ENCODE results near the gene MORC4. TPM values are rescaled to one million over a fixed set of nuclear protein-coding genes. Genes with fewer than 3 reads are reported as not detected.

MORC4 gene
- total and polyA plus RNA-seq, 12 donors, result 13.4 to 50.7 (median 35.0) TPM

DNA sequence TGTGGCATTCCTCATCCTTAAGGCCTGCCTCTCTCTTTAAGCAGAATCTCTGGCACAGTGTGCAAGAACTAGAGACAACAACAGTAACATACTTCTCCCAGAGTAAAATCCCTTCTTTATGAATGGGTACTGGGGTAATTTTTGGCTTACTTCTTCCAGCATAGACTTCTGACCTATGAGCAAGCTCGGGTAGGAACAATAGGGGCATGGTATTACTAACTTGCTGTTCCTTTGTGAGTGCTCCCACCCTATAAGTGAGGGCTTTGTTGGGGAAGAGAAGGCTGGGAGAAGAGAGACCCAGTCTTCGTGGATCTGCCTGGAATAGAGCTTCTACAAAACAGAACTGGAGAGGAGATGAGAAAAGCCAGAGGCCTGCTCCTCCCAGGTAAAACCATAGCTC, 49.6 kb downstream of the MORC4 start:
- whole genome bisulfite sequencing, 4 donors, result 56 to 88% (median 69%) methylated on average over 2 of the region's 2 CpGs; no CpG with 5 or more reads in 1 of the 4 donors
- Histone ChIP-seq H3K36me3 (replicated peaks in 1 of 2) (no peaks in the 10 kb centered on the region), H3K27me3 (no peaks in the 10 kb centered on the region), H3K27ac (no peak overlapping the region), H3K4me1 (replicated peaks in 1 of 2) (no peaks in the 10 kb centered on the region), H3K4me3 (no peak overlapping the region), H3K9me3 (replicated peaks in 1 of 3) (no peaks in the 10 kb centered on the region)
- TF ChIP-seq, protein P1, sequence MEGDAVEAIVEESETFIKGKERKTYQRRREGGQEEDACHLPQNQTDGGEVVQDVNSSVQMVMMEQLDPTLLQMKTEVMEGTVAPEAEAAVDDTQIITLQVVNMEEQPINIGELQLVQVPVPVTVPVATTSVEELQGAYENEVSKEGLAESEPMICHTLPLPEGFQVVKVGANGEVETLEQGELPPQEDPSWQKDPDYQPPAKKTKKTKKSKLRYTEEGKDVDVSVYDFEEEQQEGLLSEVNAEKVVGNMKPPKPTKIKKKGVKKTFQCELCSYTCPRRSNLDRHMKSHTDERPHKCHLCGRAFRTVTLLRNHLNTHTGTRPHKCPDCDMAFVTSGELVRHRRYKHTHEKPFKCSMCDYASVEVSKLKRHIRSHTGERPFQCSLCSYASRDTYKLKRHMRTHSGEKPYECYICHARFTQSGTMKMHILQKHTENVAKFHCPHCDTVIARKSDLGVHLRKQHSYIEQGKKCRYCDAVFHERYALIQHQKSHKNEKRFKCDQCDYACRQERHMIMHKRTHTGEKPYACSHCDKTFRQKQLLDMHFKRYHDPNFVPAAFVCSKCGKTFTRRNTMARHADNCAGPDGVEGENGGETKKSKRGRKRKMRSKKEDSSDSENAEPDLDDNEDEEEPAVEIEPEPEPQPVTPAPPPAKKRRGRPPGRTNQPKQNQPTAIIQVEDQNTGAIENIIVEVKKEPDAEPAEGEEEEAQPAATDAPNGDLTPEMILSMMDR (IDR thresholded peaks at IDR 0.05), result no peak
- DNase-seq, result no peak
- intact Hi-C loops (cut with DNase I), result loop anchor here in 1 of 2 donors (5.0 kb wide), 1 partner anchor 53 kb away; no protein-coding TSS in a partner anchor

DNA sequence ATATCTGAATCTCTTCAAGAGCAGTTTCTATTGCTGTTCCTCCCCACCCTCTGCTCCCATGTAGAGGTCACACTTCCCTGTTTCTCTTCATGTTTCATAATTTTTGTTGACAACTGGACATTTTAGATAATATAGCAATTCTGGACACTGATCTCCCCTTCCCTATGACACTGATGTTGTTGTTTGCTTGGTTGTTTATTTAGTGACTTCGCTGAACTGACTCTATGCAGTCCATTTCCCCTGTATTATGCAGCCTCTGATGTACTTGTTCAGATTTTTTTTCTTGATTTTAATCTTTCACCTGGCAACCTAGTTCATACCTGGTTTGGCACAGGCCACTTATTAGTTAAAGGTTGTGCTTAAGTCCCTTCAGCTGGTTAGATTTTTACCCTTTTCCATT, 50.6 kb downstream of the MORC4 start:
- H3K27me3 ChIP-seq, result no peaks in the 10 kb centered on the region
- intact Hi-C loops (cut with DNase I), result no loop called here
- no peaks in the 10 kb centered on the region for H3K4me1 ChIP-seq (replicated peaks in 1 of 2)
- H3K4me3 ChIP-seq, result no peak overlapping the region
- H3K27ac ChIP-seq, result no peak overlapping the region
- no peak for DNase-seq
- WGBS, 4 donors, result 79 to 97% (median 90%) methylated on average over 1 of the region's 1 CpG
- H3K9me3 ChIP-seq (replicated peaks in 1 of 3), result no peaks in the 10 kb centered on the region
- H3K36me3 ChIP-seq (replicated peaks in 1 of 2), result no peaks in the 10 kb centered on the region
- TF ChIP-seq, protein P1 (IDR thresholded peaks at IDR 0.05), result no peak
- TF ChIP-seq POLR2A (IDR thresholded peaks at IDR 0.05), result no peak

DNA sequence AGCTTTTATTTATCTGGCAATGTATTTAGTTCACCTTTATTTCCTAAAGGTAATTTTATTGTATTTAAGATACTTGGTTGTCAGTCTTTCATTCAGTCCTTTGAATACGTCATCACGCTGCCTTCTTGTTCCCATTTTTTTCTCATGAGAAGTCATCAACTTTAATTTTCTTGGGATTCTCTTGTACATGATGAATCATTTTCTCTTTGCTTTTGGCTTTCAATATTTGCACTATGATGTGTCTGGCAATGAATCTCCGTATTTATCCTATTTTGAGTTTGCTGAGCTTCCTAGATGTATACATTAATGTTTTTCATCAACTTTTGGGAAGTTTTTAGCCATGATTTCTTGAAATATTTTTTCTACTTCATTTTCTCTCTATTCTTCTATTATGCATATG, 51.4 kb downstream of the MORC4 start:
- intact Hi-C loops (cut with DNase I), result no loop called here
- Histone ChIP-seq H3K36me3 (replicated peaks in 1 of 2) (no peaks in the 10 kb centered on the region), H3K4me3 (no peak overlapping the region), H3K27ac (no peak overlapping the region), H3K27me3 (no peaks in the 10 kb centered on the region), H3K9me3 (replicated peaks in 1 of 3) (no peaks in the 10 kb centered on the region), H3K4me1 (replicated peaks in 1 of 2) (no peaks in the 10 kb centered on the region)
- 79 to 95% (median 88%) methylated on average over 3 of the region's 3 CpGs for WGBS, 4 donors
- no peak for DNase-seq
- TF ChIP-seq, protein P1 (IDR thresholded peaks at IDR 0.05), result no peak
- no peak for TF ChIP-seq POLR2A (IDR thresholded peaks at IDR 0.05)

DNA sequence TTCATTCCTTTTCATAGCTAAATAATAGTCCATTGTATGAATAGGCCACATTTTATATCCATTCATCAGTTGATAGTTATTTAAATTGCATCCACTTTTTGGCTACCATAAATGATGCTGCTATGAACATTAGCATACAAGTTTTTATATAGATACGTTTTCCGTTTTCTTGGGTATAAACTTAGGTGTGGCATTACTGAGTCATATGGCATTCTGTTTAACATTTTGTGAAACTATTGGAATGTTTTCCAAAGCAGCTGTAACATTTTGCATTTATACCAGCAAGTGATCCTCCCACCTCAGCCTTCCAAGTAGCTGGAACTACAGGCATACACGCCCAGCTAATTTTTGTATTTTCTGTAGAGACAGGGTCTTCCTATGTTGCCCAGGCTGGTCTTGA, 53.5 kb downstream of the MORC4 start:
- H3K9me3 ChIP-seq (replicated peaks in 1 of 3), result no peaks in the 10 kb centered on the region
- no peak for DNase-seq
- intact Hi-C loops (cut with DNase I), result no loop called here
- H3K27ac ChIP-seq, result no peak overlapping the region
- no peak overlapping the region for H3K4me3 ChIP-seq
- H3K36me3 ChIP-seq (replicated peaks in 1 of 2), result peaks cover 0 to 4% of the 10 kb centered on the region in 2 donors
- TF ChIP-seq, protein P1 (IDR thresholded peaks at IDR 0.05), result no peak
- no peak for TF ChIP-seq POLR2A (IDR thresholded peaks at IDR 0.05)
- H3K27me3 ChIP-seq, result no peaks in the 10 kb centered on the region
- WGBS, 4 donors, result 78 to 96% (median 91%) methylated on average over 3 of the region's 3 CpGs
- no peaks in the 10 kb centered on the region for H3K4me1 ChIP-seq (replicated peaks in 1 of 2)

All from adrenal gland (tissue), 12 donors.